ENCODE results near the gene ARMC2.

DNA sequence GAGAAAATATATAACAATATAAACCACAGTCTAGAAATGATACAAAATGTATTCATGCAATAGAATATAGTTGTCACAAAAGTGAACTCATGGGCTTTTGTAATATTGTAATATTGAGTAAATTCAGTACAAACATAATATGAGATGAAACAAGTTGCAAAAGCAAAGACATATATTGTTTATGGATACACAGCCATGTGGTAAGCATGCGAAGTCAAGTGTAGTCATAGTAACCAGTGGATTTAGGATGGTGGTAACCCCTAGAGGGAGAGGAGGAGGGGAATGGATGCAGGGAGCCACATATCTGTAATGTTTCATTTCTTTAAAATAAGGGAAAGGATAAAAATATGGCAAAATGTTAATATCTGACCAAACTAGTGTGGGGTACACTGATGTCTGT is 47.3 kb downstream of the ARMC2 start:
- TF ChIP-seq, protein P1, sequence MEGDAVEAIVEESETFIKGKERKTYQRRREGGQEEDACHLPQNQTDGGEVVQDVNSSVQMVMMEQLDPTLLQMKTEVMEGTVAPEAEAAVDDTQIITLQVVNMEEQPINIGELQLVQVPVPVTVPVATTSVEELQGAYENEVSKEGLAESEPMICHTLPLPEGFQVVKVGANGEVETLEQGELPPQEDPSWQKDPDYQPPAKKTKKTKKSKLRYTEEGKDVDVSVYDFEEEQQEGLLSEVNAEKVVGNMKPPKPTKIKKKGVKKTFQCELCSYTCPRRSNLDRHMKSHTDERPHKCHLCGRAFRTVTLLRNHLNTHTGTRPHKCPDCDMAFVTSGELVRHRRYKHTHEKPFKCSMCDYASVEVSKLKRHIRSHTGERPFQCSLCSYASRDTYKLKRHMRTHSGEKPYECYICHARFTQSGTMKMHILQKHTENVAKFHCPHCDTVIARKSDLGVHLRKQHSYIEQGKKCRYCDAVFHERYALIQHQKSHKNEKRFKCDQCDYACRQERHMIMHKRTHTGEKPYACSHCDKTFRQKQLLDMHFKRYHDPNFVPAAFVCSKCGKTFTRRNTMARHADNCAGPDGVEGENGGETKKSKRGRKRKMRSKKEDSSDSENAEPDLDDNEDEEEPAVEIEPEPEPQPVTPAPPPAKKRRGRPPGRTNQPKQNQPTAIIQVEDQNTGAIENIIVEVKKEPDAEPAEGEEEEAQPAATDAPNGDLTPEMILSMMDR (IDR thresholded peaks at IDR 0.05): no peak
- TF ChIP-seq EZH2 (IDR thresholded peaks at IDR 0.05; ENCODE audit: borderline replicate concordance, insufficient read depth, low read depth, low read length, poor library complexity, severe bottlenecking): no peak

Measured in B cell (primary cell).